Astrocyte (in vitro differentiated cells and primary cell): ENCODE measurements around the gene POU2AF3. TPM values are rescaled to one million over a fixed set of nuclear protein-coding genes. Genes with fewer than 3 reads are reported as not detected.
A peak's percentile ranks its signal among the peaks of the same experiment; 100 is the strongest.

Experiments used
- DNase-seq: peaks from one replicate; pipeline ENCODE4 v3.0.0-alpha.2; 2010; ENCODE audit warnings: low read depth
- FAIRE-seq: peaks from 2 replicates; lab custom pipeline; 2011; peaks lifted over from hg19 to GRCh38; lab: Jason Lieb, UNC
- H2AFZ ChIP-seq: 2 replicates; pipeline ENCODE4 v1.6.0; 2012; ENCODE audit warnings: low read depth, low read length, inconsistent platforms
- H3K27ac ChIP-seq: 2 replicates; pipeline ENCODE4 v1.5.1; 2011; ENCODE audit warnings: low read depth, low read length, inconsistent platforms
- H3K27me3 ChIP-seq: 2 replicates; pipeline ENCODE4 v1.6.0; 2011; ENCODE audit warnings: low read length, inconsistent platforms; ENCODE audit not compliant: insufficient read depth
- H3K36me3 ChIP-seq: 2 replicates; pipeline ENCODE4 v1.5.1; 2011; ENCODE audit warnings: low read length, inconsistent platforms; ENCODE audit not compliant: insufficient read depth
- H3K4me1 ChIP-seq: 2 replicates; pipeline ENCODE4 v1.5.1; 2011; ENCODE audit warnings: low read length, inconsistent platforms; ENCODE audit not compliant: insufficient read depth
- H3K4me2 ChIP-seq: 2 replicates; pipeline ENCODE4 v1.6.0; 2012; ENCODE audit warnings: low read length, inconsistent platforms
- H3K4me3 ChIP-seq: 2 replicates; pipeline ENCODE4 v1.5.1; 2011; ENCODE audit warnings: low read depth, mild to moderate bottlenecking, low read length, inconsistent platforms; ENCODE audit not compliant: insufficient read depth
- H3K79me2 ChIP-seq: 2 replicates; pipeline ENCODE4 v1.6.0; 2012; ENCODE audit warnings: mild to moderate bottlenecking, low read length, inconsistent platforms; ENCODE audit not compliant: insufficient read depth
- H3K9ac ChIP-seq: 2 replicates; pipeline ENCODE4 v1.6.0; 2012; ENCODE audit warnings: mild to moderate bottlenecking, low read length, inconsistent platforms
- H3K9me3 ChIP-seq: 2 replicates; pipeline ENCODE4 v1.5.1; 2012; ENCODE audit warnings: low read depth, mild to moderate bottlenecking, low read length, inconsistent platforms; ENCODE audit not compliant: insufficient read depth
- H4K20me1 ChIP-seq: 2 replicates; pipeline ENCODE4 v1.6.0; 2012; ENCODE audit warnings: low read length, inconsistent platforms; ENCODE audit not compliant: insufficient read depth
- H3K27ac Mint-ChIP-seq: one replicate; pipeline ENCODE4 v1.8.0; 2021; ENCODE audit warnings: mild to moderate bottlenecking, mixed read lengths; ENCODE audit not compliant: unreplicated experiment
- H3K27me3 Mint-ChIP-seq: one replicate; pipeline ENCODE4 v1.8.0; 2021; ENCODE audit warnings: low read depth, mixed read lengths; ENCODE audit not compliant: unreplicated experiment
- H3K36me3 Mint-ChIP-seq: one replicate; pipeline ENCODE4 v1.8.0; 2021; ENCODE audit warnings: low read depth, mixed read lengths; ENCODE audit not compliant: unreplicated experiment
- H3K4me1 Mint-ChIP-seq: one replicate; pipeline ENCODE4 v1.8.0; 2021; ENCODE audit warnings: low read depth, mixed read lengths; ENCODE audit not compliant: unreplicated experiment
- H3K4me3 Mint-ChIP-seq: one replicate; pipeline ENCODE4 v1.8.0; 2021; ENCODE audit warnings: mild to moderate bottlenecking, moderate library complexity, mixed read lengths; ENCODE audit not compliant: unreplicated experiment
- H3K9me3 Mint-ChIP-seq: one replicate; pipeline ENCODE4 v1.8.0; 2021; ENCODE audit warnings: mild to moderate bottlenecking, mixed read lengths; ENCODE audit not compliant: unreplicated experiment
- CTCF ChIP-seq: IDR thresholded peaks from 2 replicates; pipeline ENCODE4 v1.5.1; 2011; ENCODE audit warnings: low read depth, mild to moderate bottlenecking, inconsistent platforms, low read length, moderate library complexity; ENCODE audit not compliant: insufficient read depth
- EZH2 ChIP-seq: IDR thresholded peaks from 2 replicates; pipeline ENCODE4 v1.6.1; 2012; ENCODE audit warnings: mild to moderate bottlenecking, low read length, inconsistent platforms; ENCODE audit not compliant: insufficient read depth
- total RNA-seq: library from RNA; stranded (reverse); gene quantifications from 2 replicates; pipeline ENCODE4 v1.2.1, GENCODE V29; 2021

The POU2AF3 gene
- total RNA-seq, 1 donor from 2014 or later: 0.27 TPM

- Histone ChIP-seq H3K4me1 (no peaks in the 10 kb centered on the region), H2AFZ (no peak overlapping the region), H3K79me2 (no peaks in the 10 kb centered on the region), H3K9ac (no peak overlapping the region), H3K4me2 (no peak overlapping the region), H3K27ac (no peak overlapping the region), H4K20me1 (no peaks in the 10 kb centered on the region), H3K36me3 (no peaks in the 10 kb centered on the region), H3K9me3 (no peaks in the 10 kb centered on the region), H3K4me3 (no peak overlapping the region), H3K27me3 (peaks cover 6% of the 10 kb centered on the region)
- FAIRE-seq (no peak), DNase-seq (no peak)
- no peak overlapping the region for H3K4me3 Mint-ChIP-seq
- peaks cover 2% of the 10 kb centered on the region for H3K4me1 Mint-ChIP-seq
- H3K36me3 Mint-ChIP-seq: no peaks in the 10 kb centered on the region
- H3K9me3 Mint-ChIP-seq: no peaks in the 10 kb centered on the region
- H3K27me3 Mint-ChIP-seq: peaks cover 3% of the 10 kb centered on the region
- no peak for TF ChIP-seq EZH2
- no peak for TF ChIP-seq CTCF
- no peak overlapping the region for H3K27ac Mint-ChIP-seq
Observed at GRCh38 chr11:111347002-111347722, 48.8 kb downstream of the POU2AF3 start.

GRCh38 chr11:111347723-111348115 lies 49.4 kb downstream of the POU2AF3 start:
- Histone ChIP-seq H4K20me1 (no peaks in the 10 kb centered on the region), H3K27ac (no peak overlapping the region), H3K27me3 (peaks cover 6% of the 10 kb centered on the region), H3K4me1 (no peaks in the 10 kb centered on the region), H3K4me2 (no peak overlapping the region), H3K9ac (no peak overlapping the region), H3K4me3 (no peak overlapping the region), H3K9me3 (no peaks in the 10 kb centered on the region), H3K36me3 (no peaks in the 10 kb centered on the region), H3K79me2 (no peaks in the 10 kb centered on the region), H2AFZ (no peak overlapping the region)
- Mint-ChIP-seq H3K9me3 (no peaks in the 10 kb centered on the region), H3K36me3 (no peaks in the 10 kb centered on the region), H3K4me1 (peaks cover 2% of the 10 kb centered on the region), H3K27ac (no peak overlapping the region), H3K27me3 (peaks cover 3% of the 10 kb centered on the region), H3K4me3 (no peak overlapping the region)
- TF ChIP-seq CTCF (no peak), EZH2 (no peak)
- DNase-seq: peak; percentile 23
- FAIRE-seq: peak; percentile 5

GRCh38 chr11:111348147-111348546 lies 49.8 kb downstream of the POU2AF3 start:
- H3K9me3 Mint-ChIP-seq: peaks cover 2% of the 10 kb centered on the region
- peaks cover 3% of the 10 kb centered on the region for H3K27me3 Mint-ChIP-seq
- H3K4me3 Mint-ChIP-seq: no peak overlapping the region
- H3K36me3 Mint-ChIP-seq: no peaks in the 10 kb centered on the region
- no peaks in the 10 kb centered on the region for H3K79me2 ChIP-seq
- H3K27ac Mint-ChIP-seq: no peak overlapping the region
- no peak overlapping the region for H2AFZ ChIP-seq
- peaks cover 6% of the 10 kb centered on the region for H3K27me3 ChIP-seq
- H3K9me3 ChIP-seq: no peaks in the 10 kb centered on the region
- no peak overlapping the region for H3K9ac ChIP-seq
- FAIRE-seq: no peak
- no peak for DNase-seq
- H3K4me2 ChIP-seq: no peak overlapping the region
- TF ChIP-seq CTCF: no peak
- no peak for TF ChIP-seq EZH2
- H3K4me3 ChIP-seq: no peak overlapping the region
- H4K20me1 ChIP-seq: no peaks in the 10 kb centered on the region
- no peaks in the 10 kb centered on the region for H3K36me3 ChIP-seq
- peaks cover 2% of the 10 kb centered on the region for H3K4me1 Mint-ChIP-seq
- H3K4me1 ChIP-seq: no peaks in the 10 kb centered on the region
- H3K27ac ChIP-seq: no peak overlapping the region
